Bronchial smooth muscle cell (primary cell): Measurements from ENCODE around the gene INTS7. TPM values are rescaled to one million over a fixed set of nuclear protein-coding genes. Genes with fewer than 3 reads are reported as not detected.

Experiments used
- total RNA-seq: library from RNA; depleted of rRNA; stranded (reverse); fragments of >200 nt; gene quantifications from 2 replicates; pipeline ENCODE4 v1.2.1, GENCODE V29; 2014

The INTS7 gene, protein sequence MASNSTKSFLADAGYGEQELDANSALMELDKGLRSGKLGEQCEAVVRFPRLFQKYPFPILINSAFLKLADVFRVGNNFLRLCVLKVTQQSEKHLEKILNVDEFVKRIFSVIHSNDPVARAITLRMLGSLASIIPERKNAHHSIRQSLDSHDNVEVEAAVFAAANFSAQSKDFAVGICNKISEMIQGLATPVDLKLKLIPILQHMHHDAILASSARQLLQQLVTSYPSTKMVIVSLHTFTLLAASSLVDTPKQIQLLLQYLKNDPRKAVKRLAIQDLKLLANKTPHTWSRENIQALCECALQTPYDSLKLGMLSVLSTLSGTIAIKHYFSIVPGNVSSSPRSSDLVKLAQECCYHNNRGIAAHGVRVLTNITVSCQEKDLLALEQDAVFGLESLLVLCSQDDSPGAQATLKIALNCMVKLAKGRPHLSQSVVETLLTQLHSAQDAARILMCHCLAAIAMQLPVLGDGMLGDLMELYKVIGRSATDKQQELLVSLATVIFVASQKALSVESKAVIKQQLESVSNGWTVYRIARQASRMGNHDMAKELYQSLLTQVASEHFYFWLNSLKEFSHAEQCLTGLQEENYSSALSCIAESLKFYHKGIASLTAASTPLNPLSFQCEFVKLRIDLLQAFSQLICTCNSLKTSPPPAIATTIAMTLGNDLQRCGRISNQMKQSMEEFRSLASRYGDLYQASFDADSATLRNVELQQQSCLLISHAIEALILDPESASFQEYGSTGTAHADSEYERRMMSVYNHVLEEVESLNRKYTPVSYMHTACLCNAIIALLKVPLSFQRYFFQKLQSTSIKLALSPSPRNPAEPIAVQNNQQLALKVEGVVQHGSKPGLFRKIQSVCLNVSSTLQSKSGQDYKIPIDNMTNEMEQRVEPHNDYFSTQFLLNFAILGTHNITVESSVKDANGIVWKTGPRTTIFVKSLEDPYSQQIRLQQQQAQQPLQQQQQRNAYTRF
- total RNA-seq = 9.3 and 11.3 TPM in 2 replicates

GRCh38 chr1:212035123-212035834, at the start of gene INTS7, which contains the start of gene DTL:
Gene INTS7, minus strand, starts transcription at chr1:212035557. Its CDS starts 120 bp downstream, at chr1:212035437.
Gene DTL, plus strand, starts transcription at chr1:212035748. Its CDS starts 143 bp downstream, at chr1:212035891.

Other genes with a start within 250 kb of the INTS7 start
- 11.5 and 16.1 TPM in 2 replicates for gene LPGAT1, start 204.8 kb downstream of the INTS7 start, total RNA-seq
- gene DTL, start 191 bp upstream of the INTS7 start, total RNA-seq = 0.17 and 1.4 TPM in 2 replicates
- gene PPP2R5A, start 249.9 kb upstream of the INTS7 start, total RNA-seq = 13.1 and 21.3 TPM in 2 replicates